LNCaP clone FGC (cell line): ENCODE data around the gene DNAH1.

ENCODE experiments used
- DNase-seq: peaks from one replicate; pipeline ENCODE4 v3.0.0-alpha.2; 2011; ENCODE audit warnings: low read depth
- H3K4me3 ChIP-seq: 2 replicates; pipeline ENCODE4 v1.5.1; 2011; ENCODE audit warnings: mild to moderate bottlenecking, low read depth, low read length, control low read depth
- TF ChIP-seq, protein P1 (sequence below): IDR thresholded peaks from 2 replicates; pipeline ENCODE4 v1.5.1; 2012; ENCODE audit warnings: mild to moderate bottlenecking; ENCODE audit not compliant: control insufficient read depth, insufficient read depth; ENCODE audit errors: extremely low read depth

DNAH1 gene

GRCh38 chr3:52388933-52389332 lies 72.8 kb downstream of the DNAH1 start:
- TF ChIP-seq, protein P1, sequence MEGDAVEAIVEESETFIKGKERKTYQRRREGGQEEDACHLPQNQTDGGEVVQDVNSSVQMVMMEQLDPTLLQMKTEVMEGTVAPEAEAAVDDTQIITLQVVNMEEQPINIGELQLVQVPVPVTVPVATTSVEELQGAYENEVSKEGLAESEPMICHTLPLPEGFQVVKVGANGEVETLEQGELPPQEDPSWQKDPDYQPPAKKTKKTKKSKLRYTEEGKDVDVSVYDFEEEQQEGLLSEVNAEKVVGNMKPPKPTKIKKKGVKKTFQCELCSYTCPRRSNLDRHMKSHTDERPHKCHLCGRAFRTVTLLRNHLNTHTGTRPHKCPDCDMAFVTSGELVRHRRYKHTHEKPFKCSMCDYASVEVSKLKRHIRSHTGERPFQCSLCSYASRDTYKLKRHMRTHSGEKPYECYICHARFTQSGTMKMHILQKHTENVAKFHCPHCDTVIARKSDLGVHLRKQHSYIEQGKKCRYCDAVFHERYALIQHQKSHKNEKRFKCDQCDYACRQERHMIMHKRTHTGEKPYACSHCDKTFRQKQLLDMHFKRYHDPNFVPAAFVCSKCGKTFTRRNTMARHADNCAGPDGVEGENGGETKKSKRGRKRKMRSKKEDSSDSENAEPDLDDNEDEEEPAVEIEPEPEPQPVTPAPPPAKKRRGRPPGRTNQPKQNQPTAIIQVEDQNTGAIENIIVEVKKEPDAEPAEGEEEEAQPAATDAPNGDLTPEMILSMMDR, result peak; percentile 21; the same call in 1 of the 2 replicates
- no peak for DNase-seq
- H3K4me3 ChIP-seq, result no peak overlapping the region

DNA sequence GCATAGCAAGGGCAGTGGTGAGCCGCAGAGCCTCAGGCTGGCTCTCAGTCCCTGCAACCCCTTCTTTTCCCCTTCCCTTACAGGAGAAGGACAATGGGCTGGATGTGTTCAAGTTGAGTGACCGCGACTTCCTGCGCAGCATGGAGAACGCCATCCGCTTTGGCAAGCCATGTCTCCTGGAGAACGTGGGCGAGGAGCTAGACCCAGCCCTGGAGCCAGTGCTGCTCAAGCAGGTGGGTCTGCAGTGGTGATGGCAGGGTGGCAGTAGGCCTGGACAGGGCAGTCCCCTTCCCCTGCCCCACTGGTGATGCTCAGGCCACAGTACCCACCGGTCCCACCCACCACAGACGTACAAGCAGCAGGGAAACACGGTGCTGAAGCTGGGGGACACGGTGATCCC lies 75.0 kb downstream of the DNAH1 start:
- TF ChIP-seq, protein P1, result no peak
- DNase-seq, result no peak
- no peak overlapping the region for H3K4me3 ChIP-seq

DNA sequence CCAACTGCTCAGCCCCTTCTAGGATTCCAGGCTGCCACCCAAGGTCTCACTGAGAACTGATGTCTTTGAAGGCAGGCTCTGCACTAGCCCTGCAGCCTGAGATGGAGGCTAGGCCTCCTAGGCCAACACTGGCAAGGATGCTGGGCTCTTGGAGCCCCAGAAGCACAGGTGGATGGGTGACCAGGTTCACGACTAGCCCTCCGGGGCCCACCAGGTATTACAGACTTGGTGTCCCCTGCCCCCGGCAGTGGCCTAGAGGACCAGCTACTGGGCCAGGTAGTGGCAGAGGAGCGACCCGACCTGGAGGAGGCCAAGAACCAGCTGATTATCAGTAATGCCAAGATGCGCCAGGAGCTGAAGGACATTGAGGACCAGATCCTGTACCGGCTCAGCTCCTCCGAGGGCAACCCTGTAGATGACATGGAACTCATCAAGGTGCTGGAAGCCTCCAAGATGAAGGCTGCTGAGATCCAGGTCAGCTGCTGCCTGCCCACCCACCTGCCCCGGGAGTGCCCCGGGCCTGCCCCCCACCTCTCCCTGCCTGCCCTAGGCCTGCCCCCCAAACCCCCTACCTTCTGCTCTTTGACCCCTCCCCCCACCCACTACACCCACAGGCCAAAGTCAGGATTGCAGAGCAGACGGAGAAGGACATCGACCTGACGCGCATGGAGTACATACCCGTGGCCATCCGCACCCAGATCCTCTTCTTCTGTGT lies 76.3 kb downstream of the DNAH1 start:
- H3K4me3 ChIP-seq, result no peak overlapping the region
- DNase-seq, result no peak

DNA sequence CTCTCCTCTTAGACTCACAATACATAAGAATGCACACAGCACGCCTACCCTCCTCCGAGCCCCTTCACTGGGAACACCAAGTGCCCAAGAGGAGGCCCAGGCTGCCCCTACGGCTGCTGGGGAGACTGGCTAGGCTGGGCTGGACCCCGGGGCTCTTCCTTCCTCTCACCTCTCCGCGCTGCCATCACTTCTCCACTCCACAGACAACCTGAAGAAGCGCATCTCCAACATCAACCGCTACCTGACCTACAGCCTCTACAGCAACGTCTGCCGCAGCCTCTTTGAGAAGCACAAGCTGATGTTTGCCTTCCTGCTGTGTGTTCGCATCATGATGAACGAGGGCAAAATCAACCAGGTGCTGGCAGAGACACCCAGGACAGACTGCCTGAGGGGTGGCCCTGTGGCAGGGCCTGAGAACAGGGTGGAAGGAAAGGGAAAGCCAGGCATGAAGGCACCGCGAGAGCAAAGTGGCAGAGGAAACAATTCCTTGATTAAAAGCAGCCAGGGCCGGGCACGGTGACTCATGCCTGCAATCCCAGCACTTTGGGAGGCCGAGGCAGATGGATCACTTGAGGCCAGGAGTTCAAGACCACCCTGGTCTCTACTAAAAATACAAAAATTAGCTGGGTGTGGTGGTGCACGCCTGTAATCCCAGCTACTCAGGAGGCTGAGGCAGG lies 77.2 kb downstream of the DNAH1 start:
- TF ChIP-seq, protein P1, result no peak
- DNase-seq, result no peak
- H3K4me3 ChIP-seq, result no peak overlapping the region

More for the DNA sequence above, 76.3 kb downstream of the DNAH1 start:
- TF ChIP-seq, protein P1, result no peak

GRCh38 chr3:52393959-52394670 lies 78.0 kb downstream of the DNAH1 start:
- no peak for DNase-seq
- no peak overlapping the region for H3K4me3 ChIP-seq
- TF ChIP-seq, protein P1, result no peak

DNA sequence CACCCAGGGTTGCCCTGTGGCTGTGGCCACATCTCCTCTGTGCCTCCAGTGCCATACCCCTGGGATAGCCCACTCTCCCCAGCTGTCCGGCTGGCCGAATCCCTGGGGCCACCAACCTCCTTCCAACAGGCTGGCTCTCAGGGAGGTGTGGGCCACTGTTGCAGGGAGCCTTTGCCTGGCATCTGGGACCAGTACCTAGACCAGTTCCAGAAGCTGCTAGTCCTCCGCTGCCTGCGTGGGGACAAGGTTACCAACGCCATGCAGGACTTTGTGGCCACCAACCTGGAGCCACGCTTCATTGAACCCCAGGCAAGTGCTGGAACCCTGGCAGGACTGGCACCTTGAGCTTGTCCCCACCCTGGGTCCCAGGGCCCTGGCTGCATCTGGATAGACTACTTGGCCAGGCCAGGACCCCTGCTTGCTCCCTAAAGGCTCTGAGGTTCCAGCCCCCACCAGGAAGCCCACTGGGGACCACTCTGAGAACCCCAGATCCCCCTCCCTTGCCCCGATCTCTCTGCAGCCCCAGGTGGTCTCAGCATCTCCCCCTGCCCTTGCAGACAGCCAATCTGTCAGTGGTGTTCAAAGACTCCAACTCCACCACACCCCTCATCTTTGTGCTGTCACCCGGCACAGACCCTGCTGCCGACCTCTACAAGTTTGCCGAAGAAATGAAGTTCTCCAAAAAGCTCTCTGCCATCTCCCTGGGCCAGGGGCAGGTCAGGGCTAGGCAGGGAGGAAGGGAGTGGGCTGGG lies 78.8 kb downstream of the DNAH1 start:
- H3K4me3 ChIP-seq, result no peak overlapping the region
- DNase-seq, result no peak
- TF ChIP-seq, protein P1, result no peak
